ENCODE data around the gene GPER1.
"Not testable (repeated sequence)": the region's sequence is repeated elsewhere in the genome, so short reads cannot be mapped to it uniquely, and the experiment has no call there.

GPER1 gene

GRCh38 chr7:1104516-1105179 is 16.7 kb downstream of the GPER1 start:
- DNase-seq = no peak

GRCh38 chr7:1105189-1105588 is 17.3 kb downstream of the GPER1 start:
- DNase-seq = no peak

GRCh38 chr7:1106063-1106792 is 18.3 kb downstream of the GPER1 start:
- no peak for DNase-seq

GRCh38 chr7:1106793-1107421 is 19.0 kb downstream of the GPER1 start:
- DNase-seq = no peak

- no peak for DNase-seq
Measured at GRCh38 chr7:1108264-1108920, 20.5 kb downstream of the GPER1 start.

GRCh38 chr7:1109581-1110310 is 21.8 kb downstream of the GPER1 start:
- DNase-seq = no peak

GRCh38 chr7:1110358-1110757 is 22.4 kb downstream of the GPER1 start:
- no peak for DNase-seq

GRCh38 chr7:1111156-1111555 is 23.2 kb downstream of the GPER1 start:
- no peak for DNase-seq

- no peak for DNase-seq
Measured at GRCh38 chr7:1112109-1112508, 24.2 kb downstream of the GPER1 start.

GRCh38 chr7:1112625-1113547 is 25.0 kb downstream of the GPER1 start:
- DNase-seq = no peak

GRCh38 chr7:1113548-1113885 is 25.6 kb downstream of the GPER1 start:
- no peak for DNase-seq

GRCh38 chr7:1114088-1114487 is 26.2 kb downstream of the GPER1 start:
- no peak for DNase-seq

GRCh38 chr7:1114505-1114904 is 26.6 kb downstream of the GPER1 start:
- DNase-seq = no peak

- not testable (repeated sequence) for DNase-seq
Measured at GRCh38 chr7:1115171-1116045, 27.5 kb downstream of the GPER1 start.

GRCh38 chr7:1116383-1117008 is 28.6 kb downstream of the GPER1 start:
- not testable (repeated sequence) for DNase-seq

GRCh38 chr7:1117321-1117928 is 29.5 kb downstream of the GPER1 start:
- no peak for DNase-seq

- no peak for DNase-seq
Measured at GRCh38 chr7:1119201-1119600, 31.3 kb downstream of the GPER1 start.

- no peak for DNase-seq
Measured at GRCh38 chr7:1120791-1121190, 32.9 kb downstream of the GPER1 start.

- DNase-seq = no peak
Measured at GRCh38 chr7:1121476-1121875, 33.6 kb downstream of the GPER1 start.
